ENCODE results near the gene TTC33.

Gene TTC33

DNA sequence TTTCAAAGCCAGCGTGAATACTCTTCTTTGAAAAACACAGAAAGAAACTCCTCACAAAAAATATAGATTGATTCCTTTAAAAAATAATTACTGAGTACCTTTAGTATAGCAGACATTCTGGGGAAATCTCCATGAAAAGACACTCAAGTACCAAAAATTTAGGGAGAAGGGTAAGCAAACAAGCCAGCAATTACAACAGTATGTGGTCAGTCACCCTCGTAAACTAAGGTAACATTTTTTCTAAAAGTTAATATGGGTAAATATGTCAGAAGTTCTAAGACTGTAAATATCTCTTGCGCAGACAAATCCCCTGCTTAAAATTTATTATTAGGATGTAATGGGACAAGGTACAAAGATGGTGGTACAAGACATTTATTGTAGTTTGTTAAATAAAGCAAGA is 178.0 kb downstream of the TTC33 start:
- Histone ChIP-seq H4K20me1 (ENCODE audit: insufficient read depth) (no peaks in the 10 kb centered on the region), H3K79me2 (ENCODE audit: insufficient read depth, low read depth) (no peaks in the 10 kb centered on the region), H3K4me2 (no peak overlapping the region), H3K36me3 (ENCODE audit: insufficient read depth) (no peaks in the 10 kb centered on the region), H3K27ac (no peak overlapping the region), H2AFZ (ENCODE audit: low read depth) (no peak overlapping the region), H3K9ac (no peak overlapping the region), H3K27me3 (ENCODE audit: insufficient read depth, low read depth) (no peaks in the 10 kb centered on the region), H3K4me1 (ENCODE audit: low read depth, poor library complexity, severe bottlenecking) (peaks cover 10% of the 10 kb centered on the region), H3K4me3 (IDR thresholded peaks at IDR 0.05; ENCODE audit: insufficient read depth, low read depth, low read length) (no peak overlapping the region)
- TF ChIP-seq, protein P1, sequence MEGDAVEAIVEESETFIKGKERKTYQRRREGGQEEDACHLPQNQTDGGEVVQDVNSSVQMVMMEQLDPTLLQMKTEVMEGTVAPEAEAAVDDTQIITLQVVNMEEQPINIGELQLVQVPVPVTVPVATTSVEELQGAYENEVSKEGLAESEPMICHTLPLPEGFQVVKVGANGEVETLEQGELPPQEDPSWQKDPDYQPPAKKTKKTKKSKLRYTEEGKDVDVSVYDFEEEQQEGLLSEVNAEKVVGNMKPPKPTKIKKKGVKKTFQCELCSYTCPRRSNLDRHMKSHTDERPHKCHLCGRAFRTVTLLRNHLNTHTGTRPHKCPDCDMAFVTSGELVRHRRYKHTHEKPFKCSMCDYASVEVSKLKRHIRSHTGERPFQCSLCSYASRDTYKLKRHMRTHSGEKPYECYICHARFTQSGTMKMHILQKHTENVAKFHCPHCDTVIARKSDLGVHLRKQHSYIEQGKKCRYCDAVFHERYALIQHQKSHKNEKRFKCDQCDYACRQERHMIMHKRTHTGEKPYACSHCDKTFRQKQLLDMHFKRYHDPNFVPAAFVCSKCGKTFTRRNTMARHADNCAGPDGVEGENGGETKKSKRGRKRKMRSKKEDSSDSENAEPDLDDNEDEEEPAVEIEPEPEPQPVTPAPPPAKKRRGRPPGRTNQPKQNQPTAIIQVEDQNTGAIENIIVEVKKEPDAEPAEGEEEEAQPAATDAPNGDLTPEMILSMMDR (conservative IDR thresholded peaks at IDR 0.05; ENCODE audit: low read depth, low read length): no peak

GRCh38 chr5:40575921-40576320 is 179.8 kb downstream of the TTC33 start:
- no peak overlapping the region for H3K27ac ChIP-seq
- no peak overlapping the region for H3K4me3 ChIP-seq (IDR thresholded peaks at IDR 0.05; ENCODE audit: insufficient read depth, low read depth, low read length)
- no peaks in the 10 kb centered on the region for H3K36me3 ChIP-seq (ENCODE audit: insufficient read depth)
- H3K79me2 ChIP-seq (ENCODE audit: insufficient read depth, low read depth): no peaks in the 10 kb centered on the region
- H3K9ac ChIP-seq: no peak overlapping the region
- no peak overlapping the region for H2AFZ ChIP-seq (ENCODE audit: low read depth)
- no peaks in the 10 kb centered on the region for H3K27me3 ChIP-seq (ENCODE audit: insufficient read depth, low read depth)
- no peak overlapping the region for H3K4me2 ChIP-seq
- TF ChIP-seq, protein P1 (conservative IDR thresholded peaks at IDR 0.05; ENCODE audit: low read depth, low read length): no peak
- H4K20me1 ChIP-seq (ENCODE audit: insufficient read depth): no peaks in the 10 kb centered on the region
- H3K4me1 ChIP-seq (ENCODE audit: low read depth, poor library complexity, severe bottlenecking): peaks cover 10% of the 10 kb centered on the region

GRCh38 chr5:40575411-40575810 is 180.3 kb downstream of the TTC33 start:
- no peak overlapping the region for H3K4me2 ChIP-seq
- H3K36me3 ChIP-seq (ENCODE audit: insufficient read depth): no peaks in the 10 kb centered on the region
- no peak overlapping the region for H3K4me3 ChIP-seq (IDR thresholded peaks at IDR 0.05; ENCODE audit: insufficient read depth, low read depth, low read length)
- no peaks in the 10 kb centered on the region for H3K79me2 ChIP-seq (ENCODE audit: insufficient read depth, low read depth)
- H3K4me1 ChIP-seq (ENCODE audit: low read depth, poor library complexity, severe bottlenecking): peaks cover 10% of the 10 kb centered on the region
- TF ChIP-seq, protein P1 (conservative IDR thresholded peaks at IDR 0.05; ENCODE audit: low read depth, low read length): no peak
- H3K9ac ChIP-seq: no peak overlapping the region
- H3K27ac ChIP-seq: no peak overlapping the region
- no peaks in the 10 kb centered on the region for H3K27me3 ChIP-seq (ENCODE audit: insufficient read depth, low read depth)
- no peaks in the 10 kb centered on the region for H4K20me1 ChIP-seq (ENCODE audit: insufficient read depth)
- no peak overlapping the region for H2AFZ ChIP-seq (ENCODE audit: low read depth)

GRCh38 chr5:40572937-40573336 is 182.8 kb downstream of the TTC33 start:
- H3K36me3 ChIP-seq (ENCODE audit: insufficient read depth): no peaks in the 10 kb centered on the region
- no peak overlapping the region for H3K9ac ChIP-seq
- H3K27me3 ChIP-seq (ENCODE audit: insufficient read depth, low read depth): no peaks in the 10 kb centered on the region
- no peak overlapping the region for H3K4me3 ChIP-seq (IDR thresholded peaks at IDR 0.05; ENCODE audit: insufficient read depth, low read depth, low read length)
- H2AFZ ChIP-seq (ENCODE audit: low read depth): no peak overlapping the region
- H3K4me2 ChIP-seq: no peak overlapping the region
- H3K79me2 ChIP-seq (ENCODE audit: insufficient read depth, low read depth): no peaks in the 10 kb centered on the region
- TF ChIP-seq, protein P1 (conservative IDR thresholded peaks at IDR 0.05; ENCODE audit: low read depth, low read length): no peak
- no peaks in the 10 kb centered on the region for H4K20me1 ChIP-seq (ENCODE audit: insufficient read depth)
- no peak overlapping the region for H3K27ac ChIP-seq
- no peaks in the 10 kb centered on the region for H3K4me1 ChIP-seq (ENCODE audit: low read depth, poor library complexity, severe bottlenecking)

Measured in KMS-11 (cell line).